ENCODE results near the gene CAMTA1. TPM values are rescaled to one million over a fixed set of nuclear protein-coding genes. Genes with fewer than 3 reads are reported as not detected.

CAMTA1 gene
- total RNA-seq, 1 experiment from 2014 or later, result 118 TPM

DNA sequence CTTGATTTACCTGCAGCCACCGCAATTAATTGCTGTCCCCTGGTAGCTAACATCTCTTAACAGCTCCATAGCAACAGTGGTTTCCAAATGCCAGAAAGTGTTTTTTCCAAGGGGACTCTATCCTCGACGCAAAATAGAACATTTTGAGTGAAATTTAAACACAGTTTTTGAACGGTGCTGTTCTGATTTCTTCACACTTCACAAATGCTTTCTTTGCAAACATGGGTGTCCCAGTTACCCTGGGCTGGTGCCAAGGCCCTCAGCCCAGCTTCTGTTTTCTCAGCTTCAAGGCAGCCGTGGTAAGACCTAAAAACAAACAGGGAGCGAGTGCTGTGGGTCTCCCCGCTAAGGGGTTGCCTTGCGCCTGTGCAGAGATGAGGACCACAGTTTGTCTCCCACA is 838.6 kb downstream of the CAMTA1 start:
- no peak overlapping the region for H2AFZ ChIP-seq (ENCODE audit: low read length)
- H4K20me1 ChIP-seq (ENCODE audit: insufficient read depth, low read depth, low read length), result no peaks in the 10 kb centered on the region
- H3K79me2 ChIP-seq (ENCODE audit: low read length), result no peaks in the 10 kb centered on the region
- no peaks in the 10 kb centered on the region for H3K9me3 ChIP-seq (ENCODE audit: low read length)
- no peaks in the 10 kb centered on the region for H3K36me3 ChIP-seq (ENCODE audit: insufficient read depth, low read length)
- no peaks in the 10 kb centered on the region for H3K4me1 ChIP-seq (ENCODE audit: low read length)
- H3K27me3 ChIP-seq (ENCODE audit: low read length), result no peaks in the 10 kb centered on the region
- no peak for DNase-seq
- no peak overlapping the region for H3K27ac ChIP-seq (ENCODE audit: low read length)
- no peak overlapping the region for H3K9ac ChIP-seq (ENCODE audit: low read length)
- no peak overlapping the region for H3K4me3 ChIP-seq (ENCODE audit: low read length)
- no peak overlapping the region for H3K4me2 ChIP-seq (ENCODE audit: low read depth, low read length, poor library complexity, severe bottlenecking)
- H3K9me2 ChIP-seq (replicated peaks; ENCODE audit: insufficient read depth, low read length), result no peaks in the 10 kb centered on the region

DNA sequence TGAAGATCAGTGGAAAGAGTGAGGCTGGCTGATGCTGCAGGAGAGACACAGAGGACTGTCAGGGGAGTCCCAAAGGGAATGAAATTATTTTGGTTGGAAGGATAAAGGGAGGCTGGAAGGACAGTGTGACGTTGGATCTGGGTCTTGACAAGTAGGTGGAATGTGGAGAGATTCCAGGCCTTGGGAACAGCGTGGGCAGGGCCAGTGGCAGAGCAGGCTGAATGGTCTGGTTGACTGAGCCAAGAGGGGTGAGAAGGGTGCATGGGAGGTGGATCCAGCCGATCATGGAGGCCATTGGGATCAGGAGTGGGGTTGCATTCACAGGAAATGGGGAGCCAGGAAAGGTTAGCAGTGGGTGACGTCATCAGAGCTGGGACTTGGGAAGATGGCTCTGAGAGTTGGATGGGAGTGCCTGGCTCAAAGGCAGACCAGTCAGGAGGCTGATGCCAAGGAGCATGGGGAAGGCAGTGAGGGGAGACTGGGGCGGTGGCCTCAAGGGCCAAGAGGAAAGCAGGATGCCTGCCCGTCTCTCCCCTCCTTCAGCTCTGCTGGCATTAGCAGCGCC is 839.6 kb downstream of the CAMTA1 start:
- Histone ChIP-seq H3K36me3 (ENCODE audit: insufficient read depth, low read length) (no peaks in the 10 kb centered on the region), H3K9me2 (replicated peaks; ENCODE audit: insufficient read depth, low read length) (no peaks in the 10 kb centered on the region), H3K9ac (ENCODE audit: low read length) (no peak overlapping the region), H3K4me3 (ENCODE audit: low read length) (no peak overlapping the region), H3K9me3 (ENCODE audit: low read length) (no peaks in the 10 kb centered on the region), H3K27me3 (ENCODE audit: low read length) (no peaks in the 10 kb centered on the region), H3K79me2 (ENCODE audit: low read length) (no peaks in the 10 kb centered on the region), H3K27ac (ENCODE audit: low read length) (no peak overlapping the region), H3K4me1 (ENCODE audit: low read length) (no peaks in the 10 kb centered on the region), H3K4me2 (ENCODE audit: low read depth, low read length, poor library complexity, severe bottlenecking) (no peak overlapping the region), H4K20me1 (ENCODE audit: insufficient read depth, low read depth, low read length) (no peaks in the 10 kb centered on the region), H2AFZ (ENCODE audit: low read length) (no peak overlapping the region)
- DNase-seq, result no peak

DNA sequence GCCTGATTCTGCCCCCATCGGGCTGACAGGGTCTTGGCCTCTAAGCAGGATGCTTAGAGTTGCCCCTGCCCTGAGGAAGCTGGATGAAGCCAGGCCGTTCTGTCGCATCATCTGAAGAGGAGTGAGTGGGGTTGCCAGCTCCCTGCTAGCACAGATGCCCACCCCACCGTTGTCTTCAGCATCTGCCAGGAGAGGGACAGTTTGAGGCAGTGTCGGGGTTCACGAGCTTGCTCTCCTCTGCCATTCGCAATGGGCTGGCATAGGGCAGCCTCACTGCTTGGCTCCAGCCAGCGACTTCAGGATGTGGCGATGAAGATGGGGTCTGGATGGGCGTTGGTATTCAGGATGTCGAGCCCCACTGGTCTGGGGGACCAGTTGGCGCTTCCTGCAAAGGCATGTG is 840.1 kb downstream of the CAMTA1 start:
- no peak overlapping the region for H3K9ac ChIP-seq (ENCODE audit: low read length)
- no peaks in the 10 kb centered on the region for H3K4me1 ChIP-seq (ENCODE audit: low read length)
- H3K4me2 ChIP-seq (ENCODE audit: low read depth, low read length, poor library complexity, severe bottlenecking), result no peak overlapping the region
- H3K36me3 ChIP-seq (ENCODE audit: insufficient read depth, low read length), result no peaks in the 10 kb centered on the region
- H3K79me2 ChIP-seq (ENCODE audit: low read length), result no peaks in the 10 kb centered on the region
- no peaks in the 10 kb centered on the region for H4K20me1 ChIP-seq (ENCODE audit: insufficient read depth, low read depth, low read length)
- no peaks in the 10 kb centered on the region for H3K9me2 ChIP-seq (replicated peaks; ENCODE audit: insufficient read depth, low read length)
- H3K9me3 ChIP-seq (ENCODE audit: low read length), result no peaks in the 10 kb centered on the region
- no peaks in the 10 kb centered on the region for H3K27me3 ChIP-seq (ENCODE audit: low read length)
- H3K27ac ChIP-seq (ENCODE audit: low read length), result no peak overlapping the region
- no peak overlapping the region for H2AFZ ChIP-seq (ENCODE audit: low read length)
- no peak overlapping the region for H3K4me3 ChIP-seq (ENCODE audit: low read length)
- DNase-seq, result no peak

DNA sequence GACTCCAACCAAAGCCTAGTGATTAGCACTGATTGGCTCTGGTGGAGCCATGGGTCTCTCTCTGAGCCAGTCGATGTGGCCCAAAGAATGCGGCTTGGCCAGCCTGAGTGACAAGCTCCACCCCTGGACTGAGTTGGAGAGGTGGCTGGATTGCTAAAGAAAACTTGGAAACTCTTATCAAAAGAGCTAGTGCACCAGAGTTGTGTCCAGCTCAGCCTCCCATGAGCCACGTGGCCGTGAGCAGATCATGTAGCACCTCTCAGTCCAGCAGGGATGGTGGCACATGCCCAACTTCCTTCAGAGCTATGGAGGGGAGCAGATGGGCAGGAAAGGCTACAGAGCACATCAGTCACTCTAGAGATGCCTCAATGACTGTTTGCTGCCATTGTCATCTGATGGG is 843.0 kb downstream of the CAMTA1 start:
- no peak overlapping the region for H2AFZ ChIP-seq (ENCODE audit: low read length)
- H3K36me3 ChIP-seq (ENCODE audit: insufficient read depth, low read length), result no peaks in the 10 kb centered on the region
- H3K27me3 ChIP-seq (ENCODE audit: low read length), result no peaks in the 10 kb centered on the region
- no peak overlapping the region for H3K9ac ChIP-seq (ENCODE audit: low read length)
- H4K20me1 ChIP-seq (ENCODE audit: insufficient read depth, low read depth, low read length), result no peaks in the 10 kb centered on the region
- H3K4me2 ChIP-seq (ENCODE audit: low read depth, low read length, poor library complexity, severe bottlenecking), result no peak overlapping the region
- no peak overlapping the region for H3K4me3 ChIP-seq (ENCODE audit: low read length)
- no peaks in the 10 kb centered on the region for H3K9me2 ChIP-seq (replicated peaks; ENCODE audit: insufficient read depth, low read length)
- H3K27ac ChIP-seq (ENCODE audit: low read length), result no peak overlapping the region
- no peaks in the 10 kb centered on the region for H3K4me1 ChIP-seq (ENCODE audit: low read length)
- no peak for DNase-seq
- H3K9me3 ChIP-seq (ENCODE audit: low read length), result no peaks in the 10 kb centered on the region
- H3K79me2 ChIP-seq (ENCODE audit: low read length), result no peaks in the 10 kb centered on the region

DNA sequence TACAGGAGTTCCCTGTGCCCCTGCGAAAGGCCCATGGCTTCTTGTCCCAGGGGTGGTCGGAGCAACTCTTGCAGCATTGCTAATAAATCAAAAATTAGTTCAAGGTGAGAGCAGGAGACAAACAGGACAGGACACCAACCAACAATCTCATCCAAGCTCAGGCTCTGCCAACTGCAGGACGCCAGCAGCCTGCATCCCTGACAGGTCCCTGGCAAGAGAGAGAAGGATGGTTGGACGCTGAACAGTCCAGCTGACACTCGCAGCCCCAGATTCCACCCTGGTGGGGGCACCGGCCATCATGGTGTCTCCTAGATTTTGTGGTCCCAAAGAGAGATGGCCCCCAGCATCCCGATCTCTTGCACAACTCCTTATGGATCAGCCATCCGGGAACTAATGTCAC is 843.8 kb downstream of the CAMTA1 start:
- Histone ChIP-seq H4K20me1 (ENCODE audit: insufficient read depth, low read depth, low read length) (no peaks in the 10 kb centered on the region), H3K79me2 (ENCODE audit: low read length) (no peaks in the 10 kb centered on the region), H3K27me3 (ENCODE audit: low read length) (no peaks in the 10 kb centered on the region), H2AFZ (ENCODE audit: low read length) (no peak overlapping the region), H3K36me3 (ENCODE audit: insufficient read depth, low read length) (no peaks in the 10 kb centered on the region), H3K4me2 (ENCODE audit: low read depth, low read length, poor library complexity, severe bottlenecking) (no peak overlapping the region), H3K4me3 (ENCODE audit: low read length) (no peak overlapping the region), H3K4me1 (ENCODE audit: low read length) (no peaks in the 10 kb centered on the region), H3K9ac (ENCODE audit: low read length) (no peak overlapping the region), H3K9me2 (replicated peaks; ENCODE audit: insufficient read depth, low read length) (no peaks in the 10 kb centered on the region), H3K9me3 (ENCODE audit: low read length) (no peaks in the 10 kb centered on the region), H3K27ac (ENCODE audit: low read length) (no peak overlapping the region)
- no peak for DNase-seq

DNA sequence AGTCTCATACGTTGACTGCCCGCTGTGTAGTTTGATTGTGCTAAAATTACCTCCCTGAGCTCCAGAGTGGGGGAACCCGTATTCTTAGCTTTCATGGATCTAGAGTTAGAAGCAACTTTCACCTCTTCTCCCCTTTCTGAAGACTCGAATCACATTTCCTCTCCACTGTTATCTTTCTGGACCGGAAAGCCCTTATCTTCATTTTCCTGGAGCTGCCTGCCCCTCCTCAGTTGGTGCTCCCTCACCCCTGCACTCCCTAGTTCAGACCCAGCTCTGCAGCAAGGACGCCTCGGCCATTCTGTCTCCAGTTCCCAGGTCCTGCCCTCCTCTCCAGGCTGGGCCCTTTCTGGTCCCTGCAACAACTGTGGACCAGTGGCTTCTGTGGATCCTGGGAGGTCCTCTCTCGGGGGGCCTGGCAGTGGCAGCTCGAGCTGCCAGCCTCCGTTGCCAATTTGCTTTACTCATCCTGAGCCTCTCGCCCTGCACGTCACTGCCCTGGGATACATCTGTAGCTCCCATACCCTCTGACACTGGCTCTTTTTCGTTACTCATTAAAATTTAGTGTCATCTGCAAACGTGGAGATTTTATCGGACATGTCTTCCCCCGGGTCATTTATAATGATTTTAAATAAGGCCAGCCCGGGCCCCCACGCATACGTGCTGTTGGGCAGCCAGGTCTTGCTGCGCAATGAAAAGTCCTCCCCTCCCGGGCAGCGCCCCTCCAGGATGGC is 844.4 kb downstream of the CAMTA1 start:
- Histone ChIP-seq H3K9me3 (ENCODE audit: low read length) (no peaks in the 10 kb centered on the region), H3K4me2 (ENCODE audit: low read depth, low read length, poor library complexity, severe bottlenecking) (no peak overlapping the region), H3K9ac (ENCODE audit: low read length) (no peak overlapping the region), H3K79me2 (ENCODE audit: low read length) (no peaks in the 10 kb centered on the region), H3K27ac (ENCODE audit: low read length) (no peak overlapping the region), H3K27me3 (ENCODE audit: low read length) (no peaks in the 10 kb centered on the region), H3K9me2 (replicated peaks; ENCODE audit: insufficient read depth, low read length) (no peaks in the 10 kb centered on the region), H3K36me3 (ENCODE audit: insufficient read depth, low read length) (no peaks in the 10 kb centered on the region), H3K4me1 (ENCODE audit: low read length) (no peaks in the 10 kb centered on the region), H4K20me1 (ENCODE audit: insufficient read depth, low read depth, low read length) (no peaks in the 10 kb centered on the region), H2AFZ (ENCODE audit: low read length) (no peak overlapping the region), H3K4me3 (ENCODE audit: low read length) (no peak overlapping the region)
- DNase-seq, result no peak

DNA sequence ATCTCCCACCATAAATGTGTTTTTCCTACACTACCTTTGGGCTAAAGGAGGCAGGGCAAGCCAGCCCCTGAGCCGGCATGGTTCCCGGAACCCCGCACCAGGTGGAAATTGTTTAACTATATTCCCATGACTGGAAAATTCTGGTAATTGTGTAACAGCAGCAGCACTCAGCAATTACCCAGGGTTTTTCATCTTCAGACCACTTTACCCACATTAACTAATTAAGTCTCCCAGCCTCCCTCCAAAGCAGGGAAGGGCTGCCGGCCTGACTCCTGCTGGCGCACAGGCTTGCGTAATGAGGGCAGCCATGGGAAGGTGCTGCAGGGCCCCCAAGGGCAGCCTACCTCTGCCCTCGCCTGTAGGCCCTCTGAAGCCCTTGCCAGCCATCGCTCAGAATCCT is 845.1 kb downstream of the CAMTA1 start:
- H3K4me2 ChIP-seq (ENCODE audit: low read depth, low read length, poor library complexity, severe bottlenecking), result no peak overlapping the region
- no peaks in the 10 kb centered on the region for H3K36me3 ChIP-seq (ENCODE audit: insufficient read depth, low read length)
- no peak overlapping the region for H2AFZ ChIP-seq (ENCODE audit: low read length)
- H3K4me3 ChIP-seq (ENCODE audit: low read length), result no peak overlapping the region
- DNase-seq, result no peak
- no peaks in the 10 kb centered on the region for H4K20me1 ChIP-seq (ENCODE audit: insufficient read depth, low read depth, low read length)
- H3K79me2 ChIP-seq (ENCODE audit: low read length), result no peaks in the 10 kb centered on the region
- H3K9me2 ChIP-seq (replicated peaks; ENCODE audit: insufficient read depth, low read length), result no peaks in the 10 kb centered on the region
- H3K4me1 ChIP-seq (ENCODE audit: low read length), result no peaks in the 10 kb centered on the region
- H3K27me3 ChIP-seq (ENCODE audit: low read length), result no peaks in the 10 kb centered on the region
- H3K9ac ChIP-seq (ENCODE audit: low read length), result no peak overlapping the region
- no peaks in the 10 kb centered on the region for H3K9me3 ChIP-seq (ENCODE audit: low read length)
- no peak overlapping the region for H3K27ac ChIP-seq (ENCODE audit: low read length)

DNA sequence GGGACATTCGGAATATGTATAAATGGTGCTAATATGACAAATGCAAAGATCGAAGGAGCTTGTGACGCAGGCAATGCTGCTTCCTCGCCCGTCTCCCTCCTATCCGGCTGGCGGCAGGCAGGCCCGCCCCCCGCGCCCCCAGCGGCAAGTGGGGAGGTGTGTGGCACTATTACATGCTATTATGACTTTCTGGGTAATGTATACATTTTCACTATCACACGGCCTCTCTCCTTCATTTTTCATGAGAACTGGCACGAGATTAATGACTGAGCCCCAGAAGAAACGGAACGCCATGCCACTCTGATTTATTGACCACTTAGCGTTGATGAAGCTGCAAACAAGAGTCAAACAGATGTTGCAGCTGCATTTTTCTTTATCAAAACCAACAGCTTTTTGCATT is 846.9 kb downstream of the CAMTA1 start:
- Histone ChIP-seq H3K9me2 (replicated peaks; ENCODE audit: insufficient read depth, low read length) (no peaks in the 10 kb centered on the region), H3K27ac (ENCODE audit: low read length) (no peak overlapping the region), H4K20me1 (ENCODE audit: insufficient read depth, low read depth, low read length) (no peaks in the 10 kb centered on the region), H3K4me1 (ENCODE audit: low read length) (no peaks in the 10 kb centered on the region), H3K4me3 (ENCODE audit: low read length) (no peak overlapping the region), H3K4me2 (ENCODE audit: low read depth, low read length, poor library complexity, severe bottlenecking) (no peak overlapping the region), H2AFZ (ENCODE audit: low read length) (no peak overlapping the region), H3K79me2 (ENCODE audit: low read length) (no peaks in the 10 kb centered on the region), H3K9ac (ENCODE audit: low read length) (no peak overlapping the region), H3K27me3 (ENCODE audit: low read length) (no peaks in the 10 kb centered on the region), H3K36me3 (ENCODE audit: insufficient read depth, low read length) (no peaks in the 10 kb centered on the region), H3K9me3 (ENCODE audit: low read length) (no peaks in the 10 kb centered on the region)
- no peak for DNase-seq
